ENCODE results near the gene KRT75.

KRT75 gene

GRCh38 chr12:52439845-52440244 is 5.7 kb upstream of the KRT75 start:
- no peak for DNase-seq (ENCODE audit: low spot score)

GRCh38 chr12:52439420-52439819 is 5.2 kb upstream of the KRT75 start:
- DNase-seq (ENCODE audit: low spot score) = no peak

- DNase-seq (ENCODE audit: low spot score) = no peak
These were observed 4.4 kb upstream of the KRT75 start for GRCh38 chr12:52438305-52439301.

- no peak for DNase-seq (ENCODE audit: low spot score)
These were observed 3.3 kb upstream of the KRT75 start for GRCh38 chr12:52437508-52437907.

- no peak for DNase-seq (ENCODE audit: low spot score)
These were observed 2.8 kb upstream of the KRT75 start for GRCh38 chr12:52436828-52437474.

- no peak for DNase-seq (ENCODE audit: low spot score)
These were observed 2.0 kb upstream of the KRT75 start for GRCh38 chr12:52436000-52436827.

GRCh38 chr12:52435659-52435999 is 1.5 kb upstream of the KRT75 start:
- no peak for DNase-seq (ENCODE audit: low spot score)

GRCh38 chr12:52434760-52435530 is 774 bp upstream of the KRT75 start:
- DNase-seq (ENCODE audit: low spot score) = no peak

- DNase-seq (ENCODE audit: low spot score) = no peak
These were observed 580 bp downstream of the KRT75 start for GRCh38 chr12:52433501-52434080.

GRCh38 chr12:52432559-52433207 is 1.5 kb downstream of the KRT75 start:
- DNase-seq (ENCODE audit: low spot score) = no peak

GRCh38 chr12:52428121-52428520 is 6.0 kb downstream of the KRT75 start:
- no peak for DNase-seq (ENCODE audit: low spot score)

GRCh38 chr12:52427083-52427482 is 7.1 kb downstream of the KRT75 start:
- no peak for DNase-seq (ENCODE audit: low spot score)

- no peak for DNase-seq (ENCODE audit: low spot score)
These were observed 8.1 kb downstream of the KRT75 start for GRCh38 chr12:52426034-52426433.

- no peak for DNase-seq (ENCODE audit: low spot score)
These were observed 8.7 kb downstream of the KRT75 start for GRCh38 chr12:52425466-52425865.

- DNase-seq (ENCODE audit: low spot score) = no peak
These were observed 10.3 kb downstream of the KRT75 start for GRCh38 chr12:52423661-52424500.

GRCh38 chr12:52423035-52423434 is 11.1 kb downstream of the KRT75 start:
- no peak for DNase-seq (ENCODE audit: low spot score)

- DNase-seq (ENCODE audit: low spot score) = no peak
These were observed 14.5 kb downstream of the KRT75 start for GRCh38 chr12:52419656-52420055.

GRCh38 chr12:52418576-52419110 is 15.5 kb downstream of the KRT75 start:
- DNase-seq (ENCODE audit: low spot score) = no peak

GRCh38 chr12:52417740-52418139 is 16.4 kb downstream of the KRT75 start:
- DNase-seq (ENCODE audit: low spot score) = no peak

- no peak for DNase-seq (ENCODE audit: low spot score)
These were observed 17.4 kb downstream of the KRT75 start for GRCh38 chr12:52416795-52417194.
